HepG2 (cell line): ENCODE results near the gene RORC.

Experiments used
- ETV6 ChIP-seq: sonication (generic); formaldehyde crosslinking; conservative IDR thresholded peaks from 2 replicates; pipeline ENCODE4 v1.4.0; 2020; ENCODE audit warnings: missing genetic modification reagents
- NCOA1 ChIP-seq: sonication (generic); formaldehyde crosslinking; IDR thresholded peaks from 2 replicates; pipeline ENCODE4 v1.9.0; 2021; ENCODE audit warnings: missing genetic modification reagents
- NFYB ChIP-seq: sonication (generic); formaldehyde crosslinking; IDR thresholded peaks from 2 replicates; pipeline ENCODE4 v1.4.0; 2020; ENCODE audit warnings: missing genetic modification reagents
- POLR2AphosphoS5 ChIP-seq: IDR thresholded peaks from 2 replicates; pipeline ENCODE4 v1.6.1; 2012; ENCODE audit warnings: low read depth, low read length
- SETDB1 ChIP-seq: sonication (generic); formaldehyde crosslinking; IDR thresholded peaks from 2 replicates; pipeline ENCODE4 v1.5.1; 2020; ENCODE audit warnings: missing genetic modification reagents, mild to moderate bottlenecking, borderline replicate concordance
- ZBTB1 ChIP-seq: sonication (generic); formaldehyde crosslinking; IDR thresholded peaks from 2 replicates; pipeline ENCODE4 v1.4.0; 2020; ENCODE audit warnings: missing genetic modification reagents, borderline replicate concordance
- ZNF17 ChIP-seq: sonication (generic); formaldehyde crosslinking; IDR thresholded peaks from 2 replicates; pipeline ENCODE4 v1.5.0; 2020; ENCODE audit warnings: mild to moderate bottlenecking, missing genetic modification reagents
- TF ChIP-seq, protein P1 (sequence below): fragments of 450-650 bp; IDR thresholded peaks from 2 replicates; pipeline ENCODE4 v1.6.1; 2017; ENCODE audit warnings: mild to moderate bottlenecking
- TF ChIP-seq, protein P2 (sequence below): sonication (generic); formaldehyde crosslinking; IDR thresholded peaks from 2 replicates; pipeline ENCODE4 v1.5.0; 2020; ENCODE audit warnings: mild to moderate bottlenecking, missing genetic modification reagents, moderate library complexity

DNA sequence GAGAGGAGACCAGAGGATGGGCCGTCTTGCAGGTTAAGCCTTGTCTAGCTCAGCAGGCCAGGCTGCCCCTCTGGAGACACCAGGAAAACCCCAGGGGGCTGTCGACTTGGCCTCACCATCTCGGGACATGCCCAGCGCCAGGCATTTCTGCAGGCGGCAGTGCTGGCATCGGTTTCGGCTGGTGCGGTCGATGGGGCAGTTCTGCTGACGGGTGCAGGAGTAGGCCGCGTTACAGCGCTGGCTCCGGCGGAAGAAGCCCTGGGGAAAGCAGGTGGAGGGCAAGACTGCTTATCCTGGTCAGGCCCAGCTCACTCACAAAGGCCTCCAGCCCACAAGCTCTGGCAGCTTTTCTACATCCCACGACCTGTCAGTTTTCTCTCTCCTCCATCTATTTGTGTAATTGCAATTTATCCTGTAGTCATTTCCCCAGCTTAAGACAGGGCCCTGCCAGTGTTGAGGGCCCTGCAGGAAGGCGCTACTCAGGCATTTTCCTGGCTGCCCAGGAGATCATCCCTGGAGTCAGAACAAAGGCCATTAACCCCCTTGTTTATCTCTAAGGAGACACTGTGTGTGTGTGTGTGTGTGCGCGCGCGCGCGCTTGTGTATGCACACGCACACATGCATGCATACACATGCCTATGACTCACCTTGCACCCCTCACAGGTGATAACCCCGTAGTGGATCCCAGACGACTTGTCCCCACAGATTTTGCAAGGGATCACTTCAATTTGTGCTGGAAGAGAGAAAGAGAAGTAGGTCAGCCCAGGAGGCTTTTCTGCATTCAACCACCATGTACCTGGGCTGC lies 14.9 kb downstream of the RORC start:
- no peak for TF ChIP-seq NFYB
- TF ChIP-seq ZNF17 (CRISPR knock-in tag) = no peak
- TF ChIP-seq ETV6 (CRISPR knock-in tag) = no peak
- TF ChIP-seq ZBTB1 (CRISPR knock-in tag) = no peak
- TF ChIP-seq, protein P1, sequence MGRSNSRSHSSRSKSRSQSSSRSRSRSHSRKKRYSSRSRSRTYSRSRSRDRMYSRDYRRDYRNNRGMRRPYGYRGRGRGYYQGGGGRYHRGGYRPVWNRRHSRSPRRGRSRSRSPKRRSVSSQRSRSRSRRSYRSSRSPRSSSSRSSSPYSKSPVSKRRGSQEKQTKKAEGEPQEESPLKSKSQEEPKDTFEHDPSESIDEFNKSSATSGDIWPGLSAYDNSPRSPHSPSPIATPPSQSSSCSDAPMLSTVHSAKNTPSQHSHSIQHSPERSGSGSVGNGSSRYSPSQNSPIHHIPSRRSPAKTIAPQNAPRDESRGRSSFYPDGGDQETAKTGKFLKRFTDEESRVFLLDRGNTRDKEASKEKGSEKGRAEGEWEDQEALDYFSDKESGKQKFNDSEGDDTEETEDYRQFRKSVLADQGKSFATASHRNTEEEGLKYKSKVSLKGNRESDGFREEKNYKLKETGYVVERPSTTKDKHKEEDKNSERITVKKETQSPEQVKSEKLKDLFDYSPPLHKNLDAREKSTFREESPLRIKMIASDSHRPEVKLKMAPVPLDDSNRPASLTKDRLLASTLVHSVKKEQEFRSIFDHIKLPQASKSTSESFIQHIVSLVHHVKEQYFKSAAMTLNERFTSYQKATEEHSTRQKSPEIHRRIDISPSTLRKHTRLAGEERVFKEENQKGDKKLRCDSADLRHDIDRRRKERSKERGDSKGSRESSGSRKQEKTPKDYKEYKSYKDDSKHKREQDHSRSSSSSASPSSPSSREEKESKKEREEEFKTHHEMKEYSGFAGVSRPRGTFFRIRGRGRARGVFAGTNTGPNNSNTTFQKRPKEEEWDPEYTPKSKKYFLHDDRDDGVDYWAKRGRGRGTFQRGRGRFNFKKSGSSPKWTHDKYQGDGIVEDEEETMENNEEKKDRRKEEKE = no peak
- TF ChIP-seq, protein P2, sequence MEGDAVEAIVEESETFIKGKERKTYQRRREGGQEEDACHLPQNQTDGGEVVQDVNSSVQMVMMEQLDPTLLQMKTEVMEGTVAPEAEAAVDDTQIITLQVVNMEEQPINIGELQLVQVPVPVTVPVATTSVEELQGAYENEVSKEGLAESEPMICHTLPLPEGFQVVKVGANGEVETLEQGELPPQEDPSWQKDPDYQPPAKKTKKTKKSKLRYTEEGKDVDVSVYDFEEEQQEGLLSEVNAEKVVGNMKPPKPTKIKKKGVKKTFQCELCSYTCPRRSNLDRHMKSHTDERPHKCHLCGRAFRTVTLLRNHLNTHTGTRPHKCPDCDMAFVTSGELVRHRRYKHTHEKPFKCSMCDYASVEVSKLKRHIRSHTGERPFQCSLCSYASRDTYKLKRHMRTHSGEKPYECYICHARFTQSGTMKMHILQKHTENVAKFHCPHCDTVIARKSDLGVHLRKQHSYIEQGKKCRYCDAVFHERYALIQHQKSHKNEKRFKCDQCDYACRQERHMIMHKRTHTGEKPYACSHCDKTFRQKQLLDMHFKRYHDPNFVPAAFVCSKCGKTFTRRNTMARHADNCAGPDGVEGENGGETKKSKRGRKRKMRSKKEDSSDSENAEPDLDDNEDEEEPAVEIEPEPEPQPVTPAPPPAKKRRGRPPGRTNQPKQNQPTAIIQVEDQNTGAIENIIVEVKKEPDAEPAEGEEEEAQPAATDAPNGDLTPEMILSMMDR (CRISPR knock-in tag) = no peak
- TF ChIP-seq NCOA1 (CRISPR knock-in tag) = no peak
- no peak for TF ChIP-seq POLR2AphosphoS5
- TF ChIP-seq SETDB1 (CRISPR knock-in tag) = no peak
